ENCODE results near the gene SLC2A5. TPM values are rescaled to one million over a fixed set of nuclear protein-coding genes. Genes with fewer than 3 reads are reported as not detected.

SLC2A5 gene
- total RNA-seq (1 to 10 TPM in 3 of 5 donors, not detected in 2; 2.0 to 6.4 (median 2.7) TPM), polyA plus RNA-seq (1 to 10 TPM in 1 of 3 donors, under 1 TPM in 1, not detected in 1; 0.19 to 3.1 TPM)
- long read RNA-seq, donor 1: 0 reads
- long read RNA-seq, donor 2, full-length matches to known transcripts: 1 of 1 reads
- long read RNA-seq, donor 2, partial matches to known transcripts: 0 of 1 reads
- long read RNA-seq, donor 2, other reads (novel, unspliced or antisense): 0 of 1 reads
- long read RNA-seq, donor 3: 0 reads
- long read RNA-seq, donor 4: 0 reads
- long read RNA-seq, donor 5: 0 reads
- long read RNA-seq, donor 6: 0 reads
- long read RNA-seq, donor 7: 0 reads
- long read RNA-seq, donor 8: 0 reads
- long read RNA-seq, donor 9: 0 reads
- long read RNA-seq, donor 10: 0 reads

DNA sequence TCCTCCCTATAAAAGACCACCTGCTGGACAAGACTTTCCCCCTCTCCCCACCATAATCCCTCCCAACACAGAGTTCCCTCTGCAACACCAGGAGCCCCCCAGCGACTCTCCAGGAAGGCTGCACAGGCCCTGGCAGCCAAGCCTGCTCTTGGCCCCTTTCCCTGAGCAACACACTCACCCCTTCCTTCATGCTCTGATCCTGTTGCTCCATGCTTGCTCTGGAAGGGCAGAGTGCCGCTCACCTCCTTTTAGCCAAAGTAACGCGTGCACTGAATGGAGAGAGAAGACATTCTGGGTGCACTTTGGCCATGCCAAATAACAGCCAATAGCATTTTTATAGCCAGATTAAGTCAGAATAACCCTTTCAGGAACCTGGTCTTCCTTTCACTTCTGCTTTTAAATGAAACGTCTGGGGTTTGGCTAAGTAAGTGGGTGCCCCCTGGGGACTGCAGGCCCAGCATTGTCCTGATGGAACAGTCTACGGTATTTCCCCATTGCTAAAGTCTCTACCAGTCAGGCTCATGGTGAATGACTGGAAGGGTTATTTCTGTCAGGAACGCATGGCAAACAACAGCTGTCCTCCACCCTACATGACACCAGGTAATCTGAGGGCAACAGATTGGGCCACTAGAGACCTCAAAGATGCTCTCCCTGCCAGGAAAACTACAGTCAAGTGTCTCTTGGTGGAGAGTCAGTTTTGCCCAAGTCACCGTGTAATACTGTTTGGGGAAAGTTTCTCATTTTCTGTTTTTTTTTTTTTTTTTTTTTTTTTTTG is at the start of gene SLC2A5:
Gene SLC2A5, minus strand, starts transcription at position 310 of the 775 bp plus-strand sequence. Its CDS starts 99 bp downstream, at position 211.
- Histone ChIP-seq H3K27ac (peak within 1 kb of the TSS in 4 of 5 donors; percentile 47 to 77 (median 63)), H3K27me3 (no peaks in the 10 kb centered on the region), H3K9me3 (no peaks in the 10 kb centered on the region), H3K36me3 (no peaks in the 10 kb centered on the region), H3K4me3 (peak within 1 kb of the TSS in 2 of 4 donors; percentile 9 to 17), H3K4me1 (peaks cover 10 to 34% (median 25%) of the 10 kb centered on the region in 4 donors)
- TF ChIP-seq POLR2AphosphoS5 (IDR thresholded peaks at IDR 0.05): no peak
- TF ChIP-seq EP300 (IDR thresholded peaks at IDR 0.05): no peak
- TF ChIP-seq, protein P1, sequence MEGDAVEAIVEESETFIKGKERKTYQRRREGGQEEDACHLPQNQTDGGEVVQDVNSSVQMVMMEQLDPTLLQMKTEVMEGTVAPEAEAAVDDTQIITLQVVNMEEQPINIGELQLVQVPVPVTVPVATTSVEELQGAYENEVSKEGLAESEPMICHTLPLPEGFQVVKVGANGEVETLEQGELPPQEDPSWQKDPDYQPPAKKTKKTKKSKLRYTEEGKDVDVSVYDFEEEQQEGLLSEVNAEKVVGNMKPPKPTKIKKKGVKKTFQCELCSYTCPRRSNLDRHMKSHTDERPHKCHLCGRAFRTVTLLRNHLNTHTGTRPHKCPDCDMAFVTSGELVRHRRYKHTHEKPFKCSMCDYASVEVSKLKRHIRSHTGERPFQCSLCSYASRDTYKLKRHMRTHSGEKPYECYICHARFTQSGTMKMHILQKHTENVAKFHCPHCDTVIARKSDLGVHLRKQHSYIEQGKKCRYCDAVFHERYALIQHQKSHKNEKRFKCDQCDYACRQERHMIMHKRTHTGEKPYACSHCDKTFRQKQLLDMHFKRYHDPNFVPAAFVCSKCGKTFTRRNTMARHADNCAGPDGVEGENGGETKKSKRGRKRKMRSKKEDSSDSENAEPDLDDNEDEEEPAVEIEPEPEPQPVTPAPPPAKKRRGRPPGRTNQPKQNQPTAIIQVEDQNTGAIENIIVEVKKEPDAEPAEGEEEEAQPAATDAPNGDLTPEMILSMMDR (IDR thresholded peaks at IDR 0.05): no peak
- TF ChIP-seq POLR2A (IDR thresholded peaks at IDR 0.05): no peak
- 42 to 57% (median 51%) methylated on average over 8 of the region's 8 CpGs for WGBS, 5 donors
- DNase-seq: no peak
- intact Hi-C loops (cut with DNase I; ENCODE audit: low total_unique reads): no loop called here

DNA sequence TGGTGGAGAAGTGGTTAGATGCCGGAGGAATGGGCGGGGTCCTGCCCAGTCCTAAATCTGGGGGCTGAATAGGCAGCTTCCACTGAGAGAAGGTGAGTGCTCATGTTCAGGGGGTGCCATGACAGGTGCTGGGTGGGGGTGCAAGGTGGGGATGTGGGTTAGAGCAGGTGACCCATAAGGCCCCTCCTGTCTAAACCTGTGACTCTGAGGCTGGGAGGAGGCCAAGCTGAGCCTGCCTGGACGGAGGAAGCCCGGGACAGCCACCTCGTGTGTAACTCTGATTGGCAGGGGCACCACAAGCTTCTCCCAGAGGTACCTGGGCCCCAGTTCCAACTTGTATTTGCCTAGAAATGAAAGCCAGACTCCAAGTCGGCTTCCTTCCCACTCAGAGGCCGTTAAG is 48.8 kb upstream of the SLC2A5 start:
- Histone ChIP-seq H3K4me3 (no peak overlapping the region), H3K27ac (no peak overlapping the region), H3K4me1 (peaks cover 0 to 7% (median 2%) of the 10 kb centered on the region in 4 donors), H3K9me3 (no peaks in the 10 kb centered on the region), H3K27me3 (no peaks in the 10 kb centered on the region), H3K36me3 (peaks cover 0 to 30% (median 7%) of the 10 kb centered on the region in 4 donors)
- intact Hi-C loops (cut with DNase I; ENCODE audit: low total_unique reads): no loop called here
- 37 to 64% (median 53%) methylated on average over 6 to 7 of the region's 7 CpGs for WGBS, 5 donors
- TF ChIP-seq, protein P1 (IDR thresholded peaks at IDR 0.05): no peak
- TF ChIP-seq POLR2A (IDR thresholded peaks at IDR 0.05): no peak
- no peak for TF ChIP-seq POLR2AphosphoS5 (IDR thresholded peaks at IDR 0.05)
- TF ChIP-seq EP300 (IDR thresholded peaks at IDR 0.05): no peak
- peak in 1 of 2 donors; percentile 35 for DNase-seq

DNA sequence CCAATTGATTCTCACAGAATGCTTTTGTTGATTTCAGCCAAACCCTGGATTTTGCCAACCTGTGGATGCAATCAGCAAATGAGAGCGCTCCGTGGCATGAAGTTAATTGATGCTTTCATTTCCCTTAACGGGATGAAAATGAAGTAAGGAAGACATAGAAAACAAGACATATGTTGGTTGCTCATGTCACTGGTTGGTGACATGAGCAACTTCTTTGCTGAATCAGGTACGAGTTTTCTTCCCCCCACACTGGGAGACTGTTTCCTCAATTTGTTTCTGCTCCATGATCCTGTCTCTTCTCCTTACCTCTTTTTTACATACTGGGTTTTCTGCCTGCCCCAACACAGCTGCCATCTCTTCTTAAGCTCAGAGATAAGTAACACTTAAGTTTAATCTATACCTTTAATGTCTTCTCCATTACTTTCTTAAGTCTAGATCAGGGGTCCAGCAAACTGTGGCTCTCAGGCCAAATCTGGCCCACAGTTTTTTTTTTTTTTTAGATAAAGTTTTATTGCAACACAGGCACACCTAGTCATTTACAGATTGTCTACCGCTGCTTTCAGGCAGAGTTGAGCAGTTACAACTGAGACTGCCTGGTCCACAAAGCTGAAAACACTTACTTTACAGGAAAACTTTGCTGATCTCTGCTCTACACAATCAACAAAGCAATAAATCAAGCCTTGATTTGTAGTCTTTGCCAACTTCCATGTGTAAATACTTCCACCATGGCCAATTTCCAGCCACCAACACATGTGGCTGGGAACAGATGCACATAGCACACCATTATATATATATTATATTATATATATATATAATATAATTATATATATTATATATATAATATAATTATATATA is 46.1 kb upstream of the SLC2A5 start:
- 76 to 86% (median 83%) methylated on average over 5 of the region's 5 CpGs for WGBS, 5 donors
- Histone ChIP-seq H3K27me3 (no peaks in the 10 kb centered on the region), H3K27ac (no peak overlapping the region), H3K36me3 (peaks cover 4 to 32% (median 10%) of the 10 kb centered on the region in 4 donors), H3K4me1 (peaks cover 0 to 14% (median 8%) of the 10 kb centered on the region in 4 donors), H3K9me3 (no peaks in the 10 kb centered on the region), H3K4me3 (no peak overlapping the region)
- intact Hi-C loops (cut with DNase I; ENCODE audit: low total_unique reads): no loop called here
- TF ChIP-seq, protein P1 (IDR thresholded peaks at IDR 0.05): no peak
- TF ChIP-seq POLR2A (IDR thresholded peaks at IDR 0.05): no peak
- no peak for TF ChIP-seq EP300 (IDR thresholded peaks at IDR 0.05)
- TF ChIP-seq POLR2AphosphoS5 (IDR thresholded peaks at IDR 0.05): no peak
- DNase-seq: peak in 1 of 2 donors; percentile 42
